A673 (cell line): ENCODE measurements around the gene ARHGAP32. TPM values are rescaled to one million over a fixed set of nuclear protein-coding genes. Genes with fewer than 3 reads are reported as not detected.

Source experiments
- BruUV-seq: library from RNA; stranded (reverse); fragments of 400-500 nt; replicated peaks from 2 replicates; lab custom pipeline; 2021; lab: Mats Ljungman, UMichigan
- CTCF ChIA-PET: fragments of 300-600 bp; sonication (Branson Sonifier 250); formaldehyde crosslinking; loops from one replicate; lab custom pipeline; 2022; ENCODE audit warnings: antibody characterized with exemption; lab: Charles Lee
- POLR2A ChIA-PET: fragments of 300-600 bp; sonication (Branson Sonifier 250); formaldehyde crosslinking; loops from one replicate; lab custom pipeline; 2022; ENCODE audit warnings: antibody characterized with exemption; ENCODE audit not compliant: low non-redundant PET; lab: Charles Lee
- DNase-seq: peaks from one replicate; pipeline ENCODE4 v3.0.0-alpha.2; 2015; ENCODE audit warnings: low spot score
- H3K27ac ChIP-seq: fragments of 200-600 bp; sonication (generic); 2 replicates; pipeline ENCODE4 v1.5.1; 2016; ENCODE audit warnings: mixed run types, low read depth, mild to moderate bottlenecking, mixed read lengths, antibody characterized with exemption, low read length; ENCODE audit not compliant: poor library complexity, severe bottlenecking
- H3K27me3 ChIP-seq: fragments of 200-600 bp; sonication (generic); replicated peaks from 2 replicates; pipeline ENCODE4 v1.6.1; 2017; ENCODE audit warnings: mixed run types, low read depth, mild to moderate bottlenecking, mixed read lengths, antibody characterized with exemption, low read length; ENCODE audit not compliant: insufficient read depth, poor library complexity
- H3K36me3 ChIP-seq: fragments of 200-600 bp; sonication (generic); 2 replicates; pipeline ENCODE4 v1.6.1; 2016; ENCODE audit warnings: mixed run types, mild to moderate bottlenecking, mixed read lengths, antibody characterized with exemption, low read length; ENCODE audit not compliant: insufficient read depth, poor library complexity, severe bottlenecking
- H3K4me1 ChIP-seq: fragments of 200-600 bp; sonication (generic); 2 replicates; pipeline ENCODE4 v1.6.1; 2017; ENCODE audit warnings: mixed run types, mild to moderate bottlenecking, mixed read lengths, antibody characterized with exemption, low read length; ENCODE audit not compliant: insufficient read depth, poor library complexity, severe bottlenecking
- H3K4me3 ChIP-seq: fragments of 200-600 bp; sonication (generic); 2 replicates; pipeline ENCODE4 v1.5.1; 2016; ENCODE audit warnings: low read depth, mixed run types, mild to moderate bottlenecking, mixed read lengths, low read length; ENCODE audit not compliant: poor library complexity, severe bottlenecking
- H3K9me3 ChIP-seq: fragments of 200-600 bp; sonication (generic); 2 replicates; pipeline ENCODE4 v1.6.1; 2016; ENCODE audit warnings: mixed run types, low read depth, mild to moderate bottlenecking, mixed read lengths, antibody characterized with exemption, low read length; ENCODE audit not compliant: poor library complexity, severe bottlenecking
- CTCF ChIP-seq: fragments of 300-800, 200-600 bp; sonication (generic); conservative IDR thresholded peaks from 2 replicates; pipeline ENCODE4 v1.5.1; 2017; ENCODE audit warnings: low read depth, mild to moderate bottlenecking, antibody characterized with exemption, low read length, moderate library complexity, mixed read lengths
- EZH2 ChIP-seq: fragments of 200-600 bp; sonication (generic); IDR thresholded peaks from 2 replicates; pipeline ENCODE4 v1.6.1; 2017; ENCODE audit warnings: borderline replicate concordance, low read depth, mild to moderate bottlenecking, mixed read lengths, antibody characterized with exemption, low read length; ENCODE audit not compliant: poor library complexity, severe bottlenecking
- intact Hi-C: fragments of 100-400 bp; cut with micrococcal nuclease; formaldehyde crosslinking; loops from one replicate; pipeline ENCODE4 v1.10.0; 2022; ENCODE audit not compliant: unreplicated experiment
- total RNA-seq: library from RNA; stranded (reverse); gene quantifications from 2 replicates; pipeline ENCODE4 v1.2.3, GENCODE V29; 2021

The ARHGAP32 gene
- total RNA-seq, 1 experiment from 2014 or later, result 42.8 TPM

DNA sequence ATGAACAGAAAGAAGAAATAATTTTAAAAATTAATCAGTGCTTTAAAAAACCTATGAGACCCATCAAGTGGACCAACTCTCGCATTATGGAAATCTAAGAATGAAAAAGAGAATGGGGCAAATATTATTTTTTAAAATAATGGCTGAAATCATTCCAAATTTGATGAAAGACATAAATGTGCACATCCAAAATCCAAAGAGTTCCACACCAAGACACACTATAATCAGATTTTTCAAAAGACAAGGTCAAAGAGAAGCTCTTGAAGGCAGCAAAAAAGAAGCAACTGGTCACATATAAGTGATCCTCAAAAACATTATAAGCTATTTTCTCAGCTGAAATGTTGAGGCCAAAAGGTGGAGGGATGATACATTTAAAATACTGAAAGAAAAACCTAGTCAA lies 85.3 kb downstream of the ARHGAP32 start:
- Histone ChIP-seq H3K27me3 (no peaks in the 10 kb centered on the region), H3K27ac (no peak overlapping the region), H3K4me1 (no peaks in the 10 kb centered on the region), H3K9me3 (peaks cover 9% of the 10 kb centered on the region), H3K36me3 (no peaks in the 10 kb centered on the region), H3K4me3 (no peak overlapping the region)
- ChIA-PET POLR2A (no interaction called here), CTCF (interaction anchor here (0.5 kb wide), 1 partner anchor 228 kb away, joined by 3 read pairs; no protein-coding TSS in a partner anchor)
- BruUV-seq, result no TSS peak
- no peak for TF ChIP-seq EZH2
- TF ChIP-seq CTCF, result no peak
- intact Hi-C loops, result no loop called here
- DNase-seq, result no peak

DNA sequence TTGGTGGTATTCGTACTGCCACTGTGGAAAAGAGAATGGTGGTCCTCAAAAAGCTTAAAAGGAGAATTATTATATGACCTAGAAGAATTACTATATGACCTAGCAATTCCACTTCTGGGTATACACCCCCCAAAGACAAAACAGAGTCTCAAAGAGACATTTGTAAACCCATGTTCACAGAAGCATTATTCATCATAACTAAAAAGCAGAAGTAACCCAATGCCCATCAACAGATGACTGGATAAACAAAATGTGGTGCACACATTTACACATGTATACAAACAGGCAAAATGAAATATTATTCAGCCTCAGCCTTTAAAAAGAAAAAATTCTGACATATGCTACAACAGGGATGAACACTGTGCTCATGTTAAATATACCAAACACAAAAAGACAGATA lies 89.4 kb downstream of the ARHGAP32 start:
- intact Hi-C loops, result no loop called here
- peaks cover 15% of the 10 kb centered on the region for H3K9me3 ChIP-seq
- no peaks in the 10 kb centered on the region for H3K4me1 ChIP-seq
- TF ChIP-seq EZH2 (no peak), CTCF (no peak)
- no peak overlapping the region for H3K4me3 ChIP-seq
- H3K27me3 ChIP-seq, result no peaks in the 10 kb centered on the region
- no peak overlapping the region for H3K27ac ChIP-seq
- DNase-seq, result no peak
- ChIA-PET CTCF (no interaction called here), POLR2A (no interaction called here)
- H3K36me3 ChIP-seq, result peaks cover 3% of the 10 kb centered on the region
- no TSS peak for BruUV-seq

DNA sequence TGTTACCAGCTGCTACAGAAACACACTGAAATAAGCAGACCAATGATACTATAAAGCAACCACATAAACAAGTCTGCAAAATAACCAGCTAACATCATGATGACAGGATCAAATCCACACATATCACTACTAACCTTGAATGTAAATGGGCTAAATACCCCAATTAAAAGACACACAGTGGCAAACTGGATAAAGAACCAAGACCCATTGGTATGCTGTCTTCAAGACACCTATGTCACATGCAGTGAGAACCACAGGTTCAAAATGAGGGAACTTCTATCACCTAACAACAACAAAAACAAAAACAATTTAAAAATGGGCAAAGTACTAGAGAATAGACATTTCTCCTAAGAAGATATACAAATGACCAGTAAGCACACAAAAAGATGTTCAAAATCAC lies 89.9 kb downstream of the ARHGAP32 start:
- Histone ChIP-seq H3K36me3 (peaks cover 5% of the 10 kb centered on the region), H3K4me1 (no peaks in the 10 kb centered on the region), H3K27me3 (no peaks in the 10 kb centered on the region), H3K9me3 (peaks cover 20% of the 10 kb centered on the region), H3K27ac (no peak overlapping the region), H3K4me3 (no peak overlapping the region)
- POLR2A ChIA-PET, result no interaction called here
- CTCF ChIA-PET, result interaction anchor here (0.6 kb wide), 1 partner anchor 646 kb away, joined by 4 read pairs; no protein-coding TSS in a partner anchor
- BruUV-seq, result no TSS peak
- no peak for DNase-seq
- no peak for TF ChIP-seq CTCF
- TF ChIP-seq EZH2, result no peak
- intact Hi-C loops, result no loop called here
